ENCODE data around the gene BAZ2B. TPM values are rescaled to one million over a fixed set of nuclear protein-coding genes. Genes with fewer than 3 reads are reported as not detected.

Gene BAZ2B
- total RNA-seq (2022; extraction: Qiagen RNA extraction), result 6.8 to 11.3 TPM (median 9.4 TPM) in 5 replicates

GRCh38 chr2:159616286-159616701 is at the start of gene BAZ2B:
TSS of gene BAZ2B (minus strand) at chr2:159616548. CDS start at chr2:159478719, 137,829 bp downstream.

GRCh38 chr2:159285929-159286708 is 330.2 kb downstream of the BAZ2B start, which contains the start of gene WDSUB1:
TSS of gene WDSUB1 (minus strand) at chr2:159286703. CDS start at chr2:159283069, 3,634 bp downstream.

Other genes with a start within 250 kb of the BAZ2B start
- 43.6 to 81.4 TPM (median 56.5 TPM) in 5 replicates for gene MARCHF7, start 96.0 kb upstream of the BAZ2B start, total RNA-seq (2022; extraction: Qiagen RNA extraction)
- gene CD302, start 181.7 kb upstream of the BAZ2B start, total RNA-seq (2022; extraction: Qiagen RNA extraction), result 2.0 to 2.3 TPM (median 2.0 TPM) in 5 replicates

Data from A549 treated with CORT108297 at 1 μM for 4 hours (cell line).